A673 (cell line): Measurements from ENCODE around the gene RNF157.

Source experiments
- CTCF ChIP-seq: fragments of 300-800, 200-600 bp; sonication (generic); conservative IDR thresholded peaks from 2 replicates; pipeline ENCODE4 v1.5.1; 2017; ENCODE audit warnings: low read depth, mild to moderate bottlenecking, antibody characterized with exemption, low read length, moderate library complexity, mixed read lengths
- EZH2 ChIP-seq: fragments of 200-600 bp; sonication (generic); IDR thresholded peaks from 2 replicates; pipeline ENCODE4 v1.6.1; 2017; ENCODE audit warnings: borderline replicate concordance, low read depth, mild to moderate bottlenecking, mixed read lengths, antibody characterized with exemption, low read length; ENCODE audit not compliant: poor library complexity, severe bottlenecking

DNA sequence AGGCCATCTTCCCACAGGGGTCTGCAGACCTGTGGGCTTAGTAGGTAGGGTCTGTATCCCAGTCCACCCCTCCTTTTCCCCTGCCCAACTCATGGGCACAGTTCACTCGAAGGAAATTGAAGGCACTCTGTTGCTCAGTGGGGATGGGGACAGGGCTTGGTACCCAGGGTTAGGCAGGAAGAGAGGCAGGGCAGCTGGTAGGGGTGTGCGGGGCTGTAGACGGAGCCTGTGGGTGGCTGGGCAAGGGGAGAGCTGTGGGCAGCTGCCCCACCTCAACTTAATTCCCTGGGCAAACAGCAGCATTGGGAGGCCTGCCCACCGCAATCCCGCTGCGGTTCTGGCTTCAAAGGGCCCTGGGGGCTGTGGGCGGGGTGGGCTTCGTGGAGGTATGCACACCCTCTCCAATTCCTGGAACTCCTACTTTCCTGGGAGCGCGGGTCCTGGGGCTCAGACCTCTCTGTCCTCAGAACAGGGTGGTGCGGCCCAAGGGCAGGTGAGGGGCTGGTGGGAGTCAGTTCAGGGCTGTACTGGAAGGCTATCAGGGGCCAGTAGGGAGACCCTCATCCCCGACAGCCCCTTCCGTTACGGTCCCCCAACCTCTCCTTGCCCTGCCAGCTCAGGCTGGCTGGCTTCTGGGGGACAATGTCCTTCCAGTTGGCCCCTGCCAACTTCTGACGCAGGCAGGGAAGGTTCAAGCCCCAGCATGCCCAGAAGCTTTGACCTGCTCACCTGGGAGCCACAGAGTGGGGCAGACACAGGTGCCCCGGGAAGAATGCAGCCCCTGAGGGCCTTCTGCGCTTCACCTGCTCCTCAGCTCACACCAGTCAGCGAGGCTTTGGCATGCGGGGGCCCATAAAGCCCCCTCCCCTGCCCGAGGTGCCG, 108.4 kb downstream of the RNF157 start:
- TF ChIP-seq CTCF (no peak), EZH2 (no peak)
